Measurements from ENCODE around the gene PLOD1.

Gene PLOD1

GRCh38 chr1:11961230-11961629 lies 26.7 kb downstream of the PLOD1 start:
- TF ChIP-seq CTCF (IDR thresholded peaks at IDR 0.05; ENCODE audit: insufficient read depth, low read depth, low read length, missing control alignments), result no peak
- no peak for DNase-seq (ENCODE audit: low read depth)
- no peak overlapping the region for H3K4me3 ChIP-seq (ENCODE audit: low read length)

- no peak overlapping the region for H3K4me3 ChIP-seq (ENCODE audit: low read length)
- TF ChIP-seq CTCF (IDR thresholded peaks at IDR 0.05; ENCODE audit: insufficient read depth, low read depth, low read length, missing control alignments), result no peak
- no peak for DNase-seq (ENCODE audit: low read depth)
These were observed 29.1 kb downstream of the PLOD1 start for GRCh38 chr1:11963622-11964021.

DNA sequence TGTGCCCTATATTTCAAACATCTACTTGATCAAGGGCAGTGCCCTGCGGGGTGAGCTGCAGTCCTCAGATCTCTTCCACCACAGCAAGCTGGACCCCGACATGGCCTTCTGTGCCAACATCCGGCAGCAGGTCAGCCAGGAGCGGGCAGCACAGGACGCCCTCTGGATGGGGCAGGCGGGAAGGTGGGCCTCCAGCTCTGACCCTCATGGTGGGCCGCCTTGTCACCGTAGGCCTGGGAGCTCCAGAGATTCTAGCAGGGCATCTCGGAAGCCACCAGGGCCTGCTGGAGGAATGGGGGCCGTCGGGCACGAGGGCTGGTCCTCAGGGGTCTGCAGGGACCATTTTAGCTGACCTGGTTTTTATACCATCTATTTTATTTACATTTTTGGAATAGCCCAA lies 30.1 kb downstream of the PLOD1 start:
- no peak for TF ChIP-seq CTCF (IDR thresholded peaks at IDR 0.05; ENCODE audit: insufficient read depth, low read depth, low read length, missing control alignments)
- H3K4me3 ChIP-seq (ENCODE audit: low read length), result no peak overlapping the region
- no peak for DNase-seq (ENCODE audit: low read depth)

GRCh38 chr1:11967028-11967547 lies 32.6 kb downstream of the PLOD1 start:
- peak; percentile 85 for TF ChIP-seq CTCF (IDR thresholded peaks at IDR 0.05; ENCODE audit: insufficient read depth, low read depth, low read length, missing control alignments)
- DNase-seq (ENCODE audit: low read depth), result peak; percentile 83
- no peak overlapping the region for H3K4me3 ChIP-seq (ENCODE audit: low read length)

GRCh38 chr1:11970441-11971185 lies 36.1 kb downstream of the PLOD1 start:
- no peak overlapping the region for H3K4me3 ChIP-seq (ENCODE audit: low read length)
- DNase-seq (ENCODE audit: low read depth), result no peak
- no peak for TF ChIP-seq CTCF (IDR thresholded peaks at IDR 0.05; ENCODE audit: insufficient read depth, low read depth, low read length, missing control alignments)

DNA sequence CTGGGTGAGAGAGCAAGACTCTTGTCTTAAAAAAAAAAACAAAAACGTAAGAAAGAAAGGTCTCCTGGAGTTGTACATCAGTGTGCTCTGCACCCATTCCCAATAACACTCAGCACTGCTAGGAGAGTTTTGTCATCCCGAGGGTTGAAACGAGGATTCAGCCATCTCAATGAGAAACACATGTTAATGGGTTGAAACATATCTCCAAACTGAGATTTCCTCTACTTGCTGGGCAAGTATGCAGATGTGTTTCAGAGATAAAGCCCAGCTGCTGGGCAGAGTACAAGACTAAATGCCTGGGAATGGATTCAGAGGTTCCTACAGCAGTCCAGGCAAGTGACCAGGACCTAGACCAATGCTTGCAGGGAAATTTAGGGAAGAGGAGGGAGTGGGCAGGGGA lies 43.1 kb downstream of the PLOD1 start:
- H3K4me3 ChIP-seq (ENCODE audit: low read length), result no peak overlapping the region
- no peak for DNase-seq (ENCODE audit: low read depth)
- TF ChIP-seq CTCF (IDR thresholded peaks at IDR 0.05; ENCODE audit: insufficient read depth, low read depth, low read length, missing control alignments), result no peak

GRCh38 chr1:11978301-11978700 lies 43.8 kb downstream of the PLOD1 start:
- TF ChIP-seq CTCF (IDR thresholded peaks at IDR 0.05; ENCODE audit: insufficient read depth, low read depth, low read length, missing control alignments), result no peak
- no peak for DNase-seq (ENCODE audit: low read depth)
- no peak overlapping the region for H3K4me3 ChIP-seq (ENCODE audit: low read length)

Data from epithelial cell of esophagus (primary cell).